KOPT-K1 (cell line): ENCODE results near the gene SPAG17.

Experiments
- H3K27ac ChIP-seq: fragments of 200-600 bp; sonication (generic); 2 replicates; pipeline ENCODE4 v1.5.1; 2016; ENCODE audit warnings: antibody characterized with exemption, mild to moderate bottlenecking, low read depth, low read length; ENCODE audit not compliant: poor library complexity, severe bottlenecking
- H3K36me3 ChIP-seq: fragments of 200-600 bp; sonication (generic); 2 replicates; pipeline ENCODE4 v1.5.1; 2017; ENCODE audit warnings: antibody characterized with exemption, mild to moderate bottlenecking, low read length, moderate library complexity; ENCODE audit not compliant: insufficient read depth
- H3K9me3 ChIP-seq: fragments of 200-600 bp; sonication (generic); 2 replicates; pipeline ENCODE4 v1.5.1; 2017; ENCODE audit warnings: antibody characterized with exemption, low read length, mild to moderate bottlenecking; ENCODE audit not compliant: insufficient read depth, poor library complexity, severe bottlenecking

SPAG17 gene

GRCh38 chr1:117911051-117911450, 274.0 kb downstream of the SPAG17 start:
- Histone ChIP-seq H3K36me3 (peaks cover 89% of the 10 kb centered on the region), H3K9me3 (no peaks in the 10 kb centered on the region), H3K27ac (no peak overlapping the region)

- peaks cover 83% of the 10 kb centered on the region for H3K36me3 ChIP-seq
- H3K9me3 ChIP-seq = no peaks in the 10 kb centered on the region
- H3K27ac ChIP-seq = no peak overlapping the region
Measured at GRCh38 chr1:117905019-117905418, 280.0 kb downstream of the SPAG17 start.

- Histone ChIP-seq H3K9me3 (no peaks in the 10 kb centered on the region), H3K27ac (no peak overlapping the region), H3K36me3 (peaks cover 80% of the 10 kb centered on the region)
Measured at GRCh38 chr1:117904485-117904884, 280.5 kb downstream of the SPAG17 start.
